ENCODE data around the gene NMT2.

The NMT2 gene

DNA sequence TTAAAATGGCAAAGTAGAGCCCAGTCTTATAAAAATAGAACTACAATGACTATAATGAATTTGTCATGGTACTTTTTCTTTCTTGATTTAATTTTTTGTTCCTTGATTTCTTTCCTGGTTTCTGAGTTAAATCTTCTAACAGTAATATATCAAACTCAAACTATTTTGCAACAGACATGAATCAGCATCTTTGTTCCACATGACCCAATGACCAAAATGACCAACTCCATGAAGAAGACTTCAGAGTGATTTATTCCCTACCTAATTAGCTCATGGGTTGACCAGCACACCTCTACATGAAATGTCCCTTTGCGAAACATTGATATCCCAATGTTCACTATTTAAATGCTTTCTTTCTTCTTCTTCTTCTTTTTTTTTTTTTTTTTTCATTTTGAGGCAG lies 30.9 kb downstream of the NMT2 start:
- DNase-seq = no peak

DNA sequence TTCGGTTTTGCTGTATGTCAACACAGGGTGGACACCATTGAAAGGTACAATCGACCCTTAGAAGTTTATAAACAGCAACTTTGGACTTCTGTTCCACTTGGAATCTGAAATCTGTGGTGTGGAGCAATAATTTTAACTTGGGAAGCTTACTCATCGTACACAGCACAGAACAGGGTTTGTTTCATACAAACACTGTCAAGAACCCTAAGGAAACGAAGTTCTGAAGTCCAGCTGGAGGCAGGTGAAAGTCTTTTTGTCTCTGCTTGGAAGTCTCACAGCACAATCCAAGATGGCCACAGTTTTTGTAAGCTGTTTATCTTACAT lies 31.5 kb downstream of the NMT2 start:
- DNase-seq = no peak

DNA sequence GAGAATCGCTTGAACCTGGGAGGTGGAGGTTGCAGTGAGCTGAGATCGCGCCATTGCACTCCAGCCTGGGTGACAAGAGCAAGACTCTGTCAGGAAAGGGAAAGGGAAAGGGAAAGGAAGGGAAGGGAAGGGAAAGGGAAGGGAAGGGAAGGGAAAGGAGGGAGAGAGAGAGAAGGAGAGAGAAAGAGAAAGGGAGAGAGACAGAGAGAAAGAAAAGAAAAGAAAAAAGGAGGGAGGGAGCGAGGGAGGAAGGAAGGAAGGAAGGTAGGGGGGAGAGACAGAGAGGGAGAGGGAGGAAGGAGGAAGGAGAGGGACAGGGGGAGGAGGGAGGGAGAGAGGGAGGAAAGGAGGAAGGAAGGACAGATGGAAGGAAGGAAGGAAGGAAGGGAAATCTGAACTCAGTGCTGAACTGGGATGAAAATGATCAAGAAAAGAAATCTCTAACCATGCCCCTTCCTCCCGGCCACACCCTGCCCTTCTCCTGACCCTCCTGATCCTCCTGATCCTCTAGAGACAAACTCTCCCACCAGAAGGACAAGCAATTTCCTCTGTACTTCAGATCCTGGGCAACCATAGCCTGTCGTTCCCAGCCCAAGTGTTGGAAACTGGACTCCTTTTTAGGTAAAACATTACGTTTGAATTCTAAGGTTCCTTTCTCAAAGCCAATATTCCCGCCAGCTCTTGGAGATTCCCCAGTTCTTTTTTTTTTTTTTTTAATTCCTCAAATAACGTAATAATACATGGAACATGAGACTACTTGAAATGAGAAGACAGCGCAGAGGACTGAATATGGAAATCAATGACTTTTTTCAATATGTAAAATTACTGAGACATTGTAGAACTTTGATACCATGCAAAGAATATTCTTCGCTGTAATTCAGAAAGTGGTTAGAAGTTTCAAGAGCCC lies 32.1 kb downstream of the NMT2 start:
- no peak for DNase-seq

DNA sequence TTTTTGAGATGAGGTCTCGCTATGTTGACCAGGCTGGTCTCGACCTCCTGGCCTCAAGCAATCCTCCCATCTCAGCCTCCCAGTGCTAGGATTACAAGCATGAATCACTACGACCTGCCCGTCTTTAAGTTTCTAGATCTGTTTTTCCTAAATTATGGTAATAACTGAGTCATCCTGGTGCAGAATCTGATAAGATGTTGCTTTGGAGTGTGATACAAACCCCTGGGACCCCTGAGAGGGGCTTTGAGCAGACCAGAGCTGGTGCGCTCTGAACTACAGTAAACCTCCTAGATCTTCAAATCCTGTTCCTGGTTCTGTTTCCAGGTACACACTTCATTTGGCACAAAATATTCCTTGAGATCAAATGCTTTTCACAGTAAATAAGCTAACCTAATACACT lies 37.2 kb downstream of the NMT2 start:
- no peak for DNase-seq

DNA sequence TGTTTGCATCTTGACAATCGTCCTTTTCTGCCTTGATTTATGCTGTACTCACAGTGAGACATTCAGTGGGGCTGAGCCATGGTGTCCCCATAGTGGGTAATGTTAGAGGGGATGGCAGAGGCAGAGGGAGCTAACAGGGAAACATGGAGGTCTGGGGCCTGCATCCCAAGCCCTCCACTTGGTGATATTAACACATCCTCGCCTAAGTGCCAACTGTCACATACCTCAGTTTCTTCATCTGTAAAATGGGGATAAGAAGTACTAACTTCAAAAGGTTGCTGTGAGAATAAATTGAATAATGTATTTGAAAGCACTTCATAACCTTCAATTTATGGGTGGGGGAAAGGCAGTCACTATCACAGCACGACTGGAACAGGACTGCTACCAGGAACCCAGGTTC lies 43.6 kb downstream of the NMT2 start:
- DNase-seq = no peak

DNA sequence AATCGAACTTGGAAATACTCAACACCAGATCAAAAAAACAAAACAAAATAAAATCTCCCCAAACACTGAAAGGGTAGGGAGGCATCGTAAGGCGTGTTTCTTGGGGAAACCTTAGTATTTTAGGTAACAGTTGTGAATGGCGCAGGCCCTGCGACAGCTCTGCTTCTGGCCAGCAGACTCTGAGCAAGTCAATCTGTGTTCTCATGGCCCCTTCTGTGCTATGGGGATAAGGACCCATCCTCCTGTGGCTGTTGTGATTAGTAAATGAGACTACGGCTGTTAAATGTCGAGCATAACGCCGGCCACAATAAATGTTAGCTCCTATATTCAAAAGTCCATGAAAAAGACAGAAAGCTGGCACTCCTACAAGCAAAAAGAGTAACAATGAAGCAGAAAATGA lies 44.3 kb downstream of the NMT2 start:
- DNase-seq = no peak

DNA sequence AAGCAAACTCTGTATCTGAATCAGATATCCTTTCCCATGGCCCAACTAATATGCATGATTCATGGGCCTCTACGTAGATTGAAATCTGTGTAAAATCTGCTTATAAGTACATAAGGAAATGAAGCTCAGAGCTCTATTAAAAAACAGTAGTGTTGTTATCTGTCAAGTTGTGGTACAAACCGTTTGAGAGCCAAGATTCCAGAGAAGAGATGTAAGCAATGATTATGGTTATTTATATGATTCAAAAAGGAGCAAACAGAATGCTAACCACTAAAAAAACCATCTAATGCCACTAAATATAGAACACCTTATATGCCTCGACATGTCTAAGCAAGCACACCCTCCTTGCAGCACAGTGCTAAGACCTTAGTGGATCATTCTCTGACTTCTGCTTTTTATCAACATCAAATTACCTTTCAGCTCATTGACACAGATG lies 44.7 kb downstream of the NMT2 start:
- DNase-seq = no peak

DNA sequence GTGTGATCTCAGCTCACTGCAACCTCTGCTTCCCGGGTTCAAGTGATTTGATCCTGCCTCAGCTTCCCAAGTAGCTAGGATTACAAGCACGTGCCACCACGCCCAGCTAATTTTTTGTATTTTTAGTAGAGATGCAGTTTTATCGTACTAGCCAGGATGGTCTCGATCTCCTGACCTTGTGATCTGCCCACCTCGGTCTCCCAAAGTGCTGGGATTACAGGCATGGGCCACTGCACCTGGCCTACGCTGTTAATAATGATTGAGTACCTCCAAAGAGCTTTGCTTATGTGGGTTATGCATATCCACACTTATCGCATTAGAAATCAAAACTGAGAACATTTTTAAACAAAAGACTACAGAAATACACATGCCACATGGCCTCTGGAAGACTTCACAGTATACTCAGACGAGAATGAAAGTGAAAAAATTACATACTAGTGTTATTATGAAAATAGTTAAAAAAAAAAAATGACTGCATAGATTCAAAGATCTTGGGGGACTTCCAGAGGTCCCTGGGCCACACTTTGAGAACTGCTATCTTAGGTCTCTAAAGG lies 45.9 kb downstream of the NMT2 start:
- DNase-seq = no peak

DNA sequence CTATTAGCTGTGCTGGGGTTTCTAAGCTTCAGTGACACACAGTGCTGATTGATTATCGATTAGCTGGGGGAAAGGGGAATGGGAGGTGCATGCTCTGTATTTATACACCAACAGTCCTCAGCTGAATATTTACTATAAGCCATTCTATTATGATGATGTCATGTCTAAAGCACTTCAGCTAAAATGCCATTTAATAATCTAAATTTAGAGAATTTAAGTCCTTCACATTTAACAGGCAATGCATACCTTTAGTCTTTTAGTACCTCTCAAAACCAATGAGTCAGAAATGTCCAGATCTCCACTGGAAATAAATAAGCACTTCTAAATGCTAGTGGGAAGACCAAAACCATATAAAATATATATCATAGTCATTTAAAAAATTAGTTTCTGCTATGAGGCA lies 46.8 kb downstream of the NMT2 start:
- DNase-seq = no peak

DNA sequence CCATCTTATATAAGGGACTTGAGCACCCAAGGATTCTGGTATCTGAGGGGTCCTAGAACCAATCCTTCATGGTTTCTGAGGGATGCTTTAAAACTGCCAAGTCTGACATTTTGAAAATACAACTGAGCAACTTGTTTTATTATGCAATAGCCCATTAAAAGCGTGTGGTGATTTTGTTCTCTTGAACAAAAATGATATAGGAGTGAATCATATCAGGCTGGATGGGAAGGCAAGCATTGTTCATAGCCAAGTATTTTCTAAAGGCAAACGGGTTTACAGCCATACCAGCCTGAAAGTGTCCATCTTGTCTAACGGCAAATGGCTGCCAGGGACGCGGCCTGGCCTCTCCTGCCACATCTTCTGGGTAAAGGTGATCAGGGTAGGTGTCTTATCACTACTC lies 48.0 kb downstream of the NMT2 start:
- no peak for DNase-seq

DNA sequence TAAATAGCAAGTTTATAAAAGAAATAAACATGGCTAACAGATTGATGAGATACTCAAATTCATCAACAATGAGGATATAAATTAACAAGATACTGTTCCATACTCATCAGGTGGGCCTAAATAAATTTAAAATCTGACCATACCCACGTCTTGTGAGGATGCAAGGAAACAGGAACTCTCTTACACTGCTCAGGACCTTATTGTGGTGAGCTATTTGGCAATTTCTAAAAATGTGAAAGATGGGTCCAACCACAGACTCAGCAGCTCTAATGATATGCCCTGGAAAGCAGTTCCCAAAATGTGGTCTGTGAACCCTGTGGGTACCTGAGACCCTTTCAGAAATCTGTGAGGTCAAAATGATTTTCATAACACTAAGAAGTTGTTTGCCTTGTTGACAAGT lies 49.9 kb downstream of the NMT2 start:
- DNase-seq = peak; percentile 15

DNA sequence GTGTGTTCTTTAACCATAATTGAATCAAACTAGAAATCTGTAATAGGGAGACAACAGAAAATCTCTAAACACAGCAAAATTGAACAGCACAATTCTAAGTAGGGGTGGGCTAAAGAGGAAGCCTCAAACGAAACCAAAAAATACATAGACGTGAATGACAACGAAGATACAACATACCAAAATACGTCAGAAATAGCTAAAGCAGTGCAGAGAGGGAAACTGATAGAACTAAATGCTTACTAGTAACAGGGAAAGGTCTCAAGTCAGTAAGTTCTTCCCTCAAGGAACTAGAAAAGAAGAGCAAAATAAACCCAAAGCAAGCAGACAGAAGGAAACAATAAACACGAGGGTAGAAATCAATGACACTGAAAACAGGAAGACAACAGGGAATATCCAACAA lies 52.3 kb downstream of the NMT2 start:
- no peak for DNase-seq

DNA sequence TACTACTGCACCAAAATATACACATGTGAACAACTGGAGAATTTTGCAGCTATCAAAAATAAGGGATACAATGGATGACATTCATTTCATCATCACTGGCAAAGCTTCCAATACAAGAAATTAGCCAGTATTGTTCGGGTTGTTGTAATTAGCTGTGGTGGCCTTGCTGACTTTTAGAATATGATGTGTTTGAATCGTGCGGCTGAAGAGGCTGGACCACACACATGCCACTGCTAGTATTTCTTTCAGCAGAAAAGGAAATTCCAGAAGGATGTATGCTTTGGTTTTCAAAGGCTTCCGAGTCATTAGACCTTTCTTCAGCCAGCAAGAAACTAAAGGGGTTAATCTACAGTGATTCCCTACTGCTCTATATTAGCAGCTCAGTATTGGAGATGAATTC lies 54.7 kb downstream of the NMT2 start:
- DNase-seq = no peak

DNA sequence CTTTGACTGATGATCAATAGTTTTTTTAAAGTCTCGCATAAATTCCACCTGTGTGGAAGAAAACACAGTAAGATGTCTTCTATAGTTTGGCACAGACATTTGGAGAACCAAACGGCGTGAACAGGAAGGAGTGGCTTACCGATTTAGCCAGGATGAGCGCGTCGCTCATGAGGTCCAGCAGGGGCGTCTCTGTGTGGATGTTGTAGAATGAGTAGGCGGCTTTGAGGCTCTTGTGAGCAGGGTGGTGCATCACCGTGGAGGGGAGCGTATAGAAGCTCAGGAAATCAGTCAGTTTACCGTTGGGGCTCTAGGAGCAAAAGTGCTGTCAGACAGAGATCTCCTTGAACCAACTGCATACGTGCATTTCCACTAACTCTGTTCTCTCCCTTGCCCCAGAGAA lies 55.8 kb downstream of the NMT2 start:
- DNase-seq = no peak

DNA sequence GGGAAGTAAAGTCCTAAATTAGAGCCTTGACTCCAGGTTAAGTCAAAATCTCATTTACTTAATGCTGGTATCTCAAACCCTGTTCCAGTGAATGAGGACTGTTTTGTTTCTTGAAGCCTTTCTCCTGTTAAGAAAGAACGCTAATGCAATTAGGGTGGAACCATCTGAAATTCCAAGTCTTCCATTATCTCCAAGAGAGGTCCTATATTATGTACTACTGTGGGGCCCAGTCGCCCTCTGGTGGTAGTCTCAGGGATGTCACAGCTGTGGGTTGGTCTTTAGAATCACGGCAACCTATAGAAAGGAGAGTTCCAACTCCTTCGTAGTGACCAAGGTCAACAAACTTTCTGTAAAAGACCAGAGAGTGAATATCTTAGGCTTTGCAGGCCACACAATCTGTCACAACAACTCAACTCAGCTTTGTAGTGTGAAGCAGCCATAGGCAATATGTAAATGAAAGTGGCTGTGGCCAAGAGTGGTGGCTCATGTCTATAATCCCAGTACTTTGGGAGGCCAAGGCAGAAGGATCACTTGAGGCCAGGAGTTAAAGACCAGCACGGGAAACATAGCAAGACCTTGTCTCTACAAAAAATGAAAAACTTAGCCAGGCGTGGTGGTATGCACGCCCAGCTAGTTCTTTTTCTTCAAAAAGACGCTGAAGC lies 62.0 kb downstream of the NMT2 start:
- peak; percentile 6 for DNase-seq

DNA sequence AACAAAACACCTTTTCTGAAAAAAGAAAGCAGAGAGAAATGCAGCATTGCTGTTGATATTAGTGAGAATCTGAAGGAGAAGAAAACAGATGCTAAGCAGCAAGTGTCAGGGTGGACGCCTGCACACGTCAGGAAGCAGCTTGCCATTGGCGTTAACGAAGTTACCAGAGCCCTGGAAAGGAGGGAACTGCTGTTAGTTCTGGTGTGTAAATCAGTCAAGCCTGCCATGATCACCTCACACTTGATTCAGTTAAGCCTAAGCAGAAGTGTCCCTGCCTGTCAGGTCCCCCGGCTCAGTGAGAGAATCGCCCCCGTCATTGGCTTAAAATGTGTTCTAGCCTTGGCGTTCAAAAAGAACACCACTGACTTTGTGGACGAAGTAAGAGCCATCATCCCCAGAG lies 65.0 kb downstream of the NMT2 start:
- no peak for DNase-seq

DNA sequence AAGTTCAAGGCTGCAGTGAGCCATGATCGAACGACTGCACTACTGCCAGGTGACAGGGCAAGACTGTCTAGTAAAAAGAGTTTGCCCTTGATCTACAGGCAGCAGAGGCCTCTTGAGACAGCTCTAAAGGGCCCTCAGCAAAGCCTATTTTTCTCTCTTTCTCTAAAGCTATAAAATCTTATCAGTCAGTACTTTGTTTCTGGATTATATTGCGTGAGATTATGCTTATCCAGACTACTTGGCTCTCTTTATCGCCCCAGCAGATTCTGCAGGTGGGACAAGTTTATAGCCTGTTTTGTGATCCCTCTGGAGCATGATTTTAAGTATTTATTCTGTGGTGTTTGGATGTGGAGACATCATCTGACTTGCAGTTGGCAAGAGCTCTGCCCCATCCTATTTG lies 68.6 kb downstream of the NMT2 start:
- no peak for DNase-seq

DNA sequence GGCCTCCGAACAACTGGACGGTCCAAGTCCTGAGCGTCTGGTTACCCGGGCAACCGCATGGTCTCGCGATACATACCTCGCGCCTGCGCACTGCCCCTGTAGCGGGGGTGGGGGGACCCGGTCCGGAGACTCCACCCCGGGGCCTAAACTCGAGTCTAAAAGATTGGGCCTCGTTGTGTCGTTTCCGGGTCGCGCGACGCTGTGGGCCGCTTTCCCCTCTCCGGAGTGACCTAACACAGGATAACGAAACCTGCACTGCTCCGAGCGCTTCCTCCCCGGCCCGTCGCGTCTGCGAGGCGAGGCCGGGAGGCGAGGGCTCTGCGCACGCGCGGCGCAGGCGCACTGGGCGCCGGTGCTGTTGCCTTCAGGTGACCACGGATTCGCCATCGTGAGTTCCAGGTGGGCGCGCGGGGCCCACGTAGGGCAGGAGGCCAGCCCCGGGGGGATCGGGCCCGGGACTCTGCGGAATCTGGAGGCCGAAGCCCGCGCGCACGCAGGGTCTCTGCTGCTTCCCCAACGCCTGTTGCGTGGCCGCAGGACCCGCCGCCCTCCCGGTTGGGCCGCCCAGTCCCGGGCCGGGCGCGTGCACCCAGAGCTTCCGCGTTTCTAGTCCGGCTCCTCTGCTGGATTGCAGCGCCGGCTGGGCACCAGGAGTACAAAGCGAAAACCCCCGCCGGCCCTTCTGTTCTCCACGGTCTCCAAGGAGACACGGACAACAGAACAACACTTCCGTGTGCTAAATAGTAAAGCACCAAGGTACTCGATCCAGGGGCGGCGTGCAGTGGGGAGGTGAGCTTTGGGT lies 71.3 kb downstream of the NMT2 start, which contains the start of gene RPP38:
TSS of gene RPP38 (plus strand) at position 345 of the 802 bp plus-strand sequence. CDS start 5,960 bp downstream, outside the sequence.
- DNase-seq = peak; percentile 65

DNA sequence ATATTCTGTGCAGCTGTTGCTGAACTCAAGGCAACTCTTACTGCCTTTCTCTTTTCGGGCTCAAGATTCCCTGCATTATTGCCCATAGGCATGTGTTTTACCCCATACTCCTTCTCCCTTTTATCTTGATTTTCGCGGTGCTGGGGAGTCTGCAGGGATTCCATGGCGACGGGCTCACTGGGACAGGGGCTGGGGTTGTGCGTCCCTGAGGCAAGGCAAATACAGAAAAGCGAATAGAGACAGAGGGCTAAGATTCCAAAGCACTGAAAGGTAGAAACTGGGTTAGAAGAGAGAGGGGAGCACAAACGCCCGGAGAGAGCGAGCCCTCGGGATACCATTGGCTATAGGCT lies 71.9 kb downstream of the NMT2 start:
- DNase-seq = no peak

DNA sequence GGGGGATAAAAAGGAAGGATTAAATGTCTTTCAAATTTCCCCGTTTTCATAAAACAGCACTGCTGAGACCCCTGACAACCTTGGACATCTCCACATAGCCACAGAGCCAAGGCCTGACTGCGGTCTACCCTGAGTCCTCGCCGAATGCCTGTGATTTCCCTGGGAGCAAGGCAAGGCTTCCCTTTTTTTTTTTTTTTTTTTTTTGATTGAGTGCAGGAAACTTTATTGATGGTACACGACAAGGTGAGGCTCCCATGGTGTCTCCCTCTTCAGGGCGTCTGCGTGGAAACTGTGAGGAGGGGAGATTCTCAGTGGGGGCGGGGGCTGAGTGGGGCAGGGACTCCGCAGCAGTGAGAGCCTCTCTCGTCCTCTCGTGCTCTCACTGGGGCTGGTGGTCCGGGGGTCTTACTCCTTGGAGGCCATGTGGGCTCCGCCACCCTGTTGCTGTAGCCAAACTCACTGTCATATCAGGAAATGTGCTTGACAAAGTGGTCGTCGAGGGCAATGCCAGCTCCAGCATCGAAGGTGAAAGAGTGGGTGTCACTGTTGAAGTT lies 75.6 kb downstream of the NMT2 start:
- DNase-seq = no peak

DNA sequence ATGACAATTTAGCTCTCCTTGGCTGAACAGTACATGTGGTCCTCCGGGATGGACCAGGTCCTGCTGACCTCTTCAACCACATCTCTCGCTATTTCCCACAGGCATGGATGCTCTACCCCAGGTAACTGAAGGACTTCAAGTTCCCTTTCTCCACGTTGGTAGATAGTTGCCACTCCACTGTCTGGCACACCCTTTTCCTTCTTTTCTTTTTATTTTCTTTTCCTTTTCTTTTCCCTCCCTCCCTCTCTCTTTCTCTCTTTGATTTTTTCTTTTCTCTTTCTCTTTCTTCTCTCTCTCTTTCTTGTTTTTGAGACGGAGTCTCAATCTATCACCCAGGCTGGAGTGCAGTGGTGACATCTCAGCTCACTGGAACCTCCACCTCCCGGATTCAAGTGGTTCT lies 77.1 kb downstream of the NMT2 start:
- no peak for DNase-seq

DNA sequence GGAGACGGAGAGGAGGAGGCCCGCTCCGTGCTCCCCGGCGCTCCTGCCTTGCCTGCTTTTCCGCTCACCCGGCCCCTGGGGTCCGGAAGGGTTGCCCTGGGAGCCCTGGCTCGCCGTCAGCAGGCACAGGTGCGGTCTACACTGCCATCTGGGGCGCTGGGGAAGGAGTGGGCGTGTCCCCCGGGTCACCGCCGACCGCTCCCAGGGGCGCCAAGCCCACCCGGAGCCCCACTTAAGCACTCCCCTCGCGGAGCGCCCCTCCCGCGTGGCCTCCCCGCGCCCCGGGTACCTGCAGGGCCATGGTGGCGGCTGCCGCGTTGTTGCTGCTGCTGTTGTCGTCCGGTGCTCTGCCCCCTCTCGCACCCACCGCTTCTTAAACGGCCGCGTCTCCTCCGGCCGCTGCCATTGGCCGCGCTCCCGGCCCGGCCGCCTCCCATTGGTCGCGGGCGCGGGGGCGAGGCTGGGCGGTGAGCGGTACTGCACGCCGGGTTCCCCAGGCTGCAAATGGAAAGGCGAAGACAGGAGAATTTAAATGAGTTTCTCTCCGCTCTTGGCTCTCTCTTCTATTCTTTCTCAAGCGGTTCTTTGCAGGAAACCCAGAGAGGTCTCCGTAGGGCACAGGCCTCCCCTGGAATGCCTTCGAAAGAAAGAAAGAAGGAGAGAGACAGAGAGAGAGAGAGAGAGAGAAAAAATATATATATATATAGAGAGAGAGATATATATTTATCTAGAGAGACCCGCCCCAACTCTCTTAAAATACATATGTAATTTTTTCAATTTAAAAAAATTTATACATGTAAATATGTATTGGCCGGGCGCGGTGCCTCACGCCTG lies 79.8 kb downstream of the NMT2 start, which contains the start of gene ACBD7:
TSS of gene ACBD7 (minus strand) at position 349 of the 834 bp plus-strand sequence. CDS start at position 301, 48 bp downstream.
- no peak for DNase-seq
